ENCODE data around the gene NR6A1.

- no peak for TF ChIP-seq POLR2A (IDR thresholded peaks at IDR 0.05)
- TF ChIP-seq, protein P1, sequence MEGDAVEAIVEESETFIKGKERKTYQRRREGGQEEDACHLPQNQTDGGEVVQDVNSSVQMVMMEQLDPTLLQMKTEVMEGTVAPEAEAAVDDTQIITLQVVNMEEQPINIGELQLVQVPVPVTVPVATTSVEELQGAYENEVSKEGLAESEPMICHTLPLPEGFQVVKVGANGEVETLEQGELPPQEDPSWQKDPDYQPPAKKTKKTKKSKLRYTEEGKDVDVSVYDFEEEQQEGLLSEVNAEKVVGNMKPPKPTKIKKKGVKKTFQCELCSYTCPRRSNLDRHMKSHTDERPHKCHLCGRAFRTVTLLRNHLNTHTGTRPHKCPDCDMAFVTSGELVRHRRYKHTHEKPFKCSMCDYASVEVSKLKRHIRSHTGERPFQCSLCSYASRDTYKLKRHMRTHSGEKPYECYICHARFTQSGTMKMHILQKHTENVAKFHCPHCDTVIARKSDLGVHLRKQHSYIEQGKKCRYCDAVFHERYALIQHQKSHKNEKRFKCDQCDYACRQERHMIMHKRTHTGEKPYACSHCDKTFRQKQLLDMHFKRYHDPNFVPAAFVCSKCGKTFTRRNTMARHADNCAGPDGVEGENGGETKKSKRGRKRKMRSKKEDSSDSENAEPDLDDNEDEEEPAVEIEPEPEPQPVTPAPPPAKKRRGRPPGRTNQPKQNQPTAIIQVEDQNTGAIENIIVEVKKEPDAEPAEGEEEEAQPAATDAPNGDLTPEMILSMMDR (IDR thresholded peaks at IDR 0.05): no peak
Observed at GRCh38 chr9:124767821-124768220, 3.3 kb downstream of the NR6A1 start.
